NCI-H2227 (cell line): ENCODE measurements around the gene SLIT1.
"Not testable (repeated sequence)": the region's sequence is repeated elsewhere in the genome, so short reads cannot be mapped to it uniquely, and the experiment has no call there.

Experiments
- DNase-seq: peaks from one replicate; lab custom pipeline; 2025; ENCODE audit not compliant: unreplicated experiment; lab: John Stamatoyannopoulos, UW

SLIT1 gene

GRCh38 chr10:97087296-97087695, 98.5 kb downstream of the SLIT1 start:
- DNase-seq = no peak

- no peak for DNase-seq
Measured at GRCh38 chr10:97086530-97086929, 99.2 kb downstream of the SLIT1 start.

DNA sequence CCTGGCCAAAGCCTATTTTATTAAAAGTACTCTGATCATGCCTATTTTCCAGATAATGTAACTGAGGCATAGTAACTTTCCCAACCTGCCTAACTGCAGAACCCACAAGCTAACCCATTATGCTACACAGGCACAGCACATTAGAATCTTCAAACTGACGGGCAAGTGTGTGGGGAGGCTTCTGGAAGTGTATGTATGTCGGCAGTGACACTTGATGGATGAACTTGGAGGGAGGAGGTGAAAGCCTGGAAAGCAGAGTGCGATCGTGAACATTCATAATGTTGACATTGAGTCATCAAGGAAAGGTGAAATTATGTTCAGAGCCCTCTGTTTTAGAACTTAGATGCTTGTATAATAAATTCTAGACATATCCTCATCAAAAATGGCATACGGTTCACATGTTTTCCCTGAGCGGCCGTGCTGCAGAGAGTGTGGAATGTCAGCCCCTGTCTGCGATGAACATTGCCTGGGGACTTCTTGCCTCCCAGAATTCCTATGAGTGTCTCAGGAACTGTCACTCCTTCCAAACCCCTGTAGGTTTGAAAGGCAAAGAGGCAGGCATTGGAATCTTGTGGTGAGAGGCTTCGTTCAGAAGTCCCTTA, 102.4 kb downstream of the SLIT1 start:
- no peak for DNase-seq

GRCh38 chr10:97082575-97082974, 103.2 kb downstream of the SLIT1 start:
- DNase-seq = not testable (repeated sequence)

GRCh38 chr10:97081621-97082235, 104.0 kb downstream of the SLIT1 start:
- DNase-seq = no peak

GRCh38 chr10:97080051-97080776, 105.5 kb downstream of the SLIT1 start:
- no peak for DNase-seq

DNA sequence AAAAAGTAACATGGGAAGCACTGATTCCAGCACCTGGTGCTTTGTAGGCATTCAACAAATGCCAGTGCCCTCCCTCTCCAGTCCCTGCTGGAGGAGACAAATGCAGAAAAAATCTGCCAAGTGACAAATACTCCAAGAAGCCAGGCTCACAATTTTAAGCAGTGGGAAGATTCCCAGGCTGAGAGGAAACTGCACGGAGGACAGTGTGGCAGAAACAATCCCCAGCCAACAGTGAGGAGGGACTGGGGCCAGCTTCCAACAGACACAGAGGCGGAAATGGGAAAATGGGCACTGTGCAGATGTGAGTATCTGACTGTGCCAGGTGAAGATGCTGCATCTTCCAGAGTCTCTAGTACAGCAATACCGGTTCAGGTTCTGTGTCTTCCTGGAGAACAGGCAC, 106.3 kb downstream of the SLIT1 start:
- no peak for DNase-seq

- no peak for DNase-seq
Measured at GRCh38 chr10:97078938-97079445, 106.8 kb downstream of the SLIT1 start.

DNA sequence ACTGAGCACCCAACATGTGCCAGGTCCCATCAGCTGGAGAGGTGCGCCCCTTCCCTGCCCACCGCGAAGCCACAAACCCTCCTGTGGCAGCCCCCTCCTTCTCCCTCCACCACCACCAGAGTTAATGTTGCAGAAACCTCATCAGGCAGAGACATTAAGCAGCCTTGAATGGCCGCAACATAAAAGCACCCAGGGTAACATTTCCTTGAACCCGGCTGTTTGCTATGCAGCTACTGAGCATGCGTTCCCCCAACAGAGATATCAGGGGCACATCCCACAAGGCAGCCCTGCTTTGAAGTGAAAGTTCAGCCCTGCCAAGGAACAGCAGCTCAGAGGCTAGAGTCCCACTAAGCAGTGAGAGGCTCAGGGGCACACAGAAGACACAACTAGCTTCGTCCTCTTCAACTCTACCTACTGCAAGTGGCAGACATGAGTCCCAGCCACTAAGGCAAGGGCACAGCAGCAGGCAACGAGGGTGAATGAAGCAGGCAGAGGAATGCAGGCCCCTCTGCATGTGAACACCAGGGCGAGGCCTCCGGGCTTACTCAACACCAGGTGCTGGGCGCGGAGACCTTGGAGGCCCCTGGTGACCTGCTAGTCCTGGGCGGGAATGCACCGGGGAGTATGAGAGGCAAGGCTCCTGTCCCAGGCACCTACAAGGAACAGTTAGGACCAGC, 107.4 kb downstream of the SLIT1 start:
- DNase-seq = no peak

- DNase-seq = no peak
Measured at GRCh38 chr10:97076781-97077180, 109.0 kb downstream of the SLIT1 start.

GRCh38 chr10:97075961-97076525, 109.7 kb downstream of the SLIT1 start:
- DNase-seq = no peak

- DNase-seq = no peak
Measured at GRCh38 chr10:97075421-97075820, 110.3 kb downstream of the SLIT1 start.

DNA sequence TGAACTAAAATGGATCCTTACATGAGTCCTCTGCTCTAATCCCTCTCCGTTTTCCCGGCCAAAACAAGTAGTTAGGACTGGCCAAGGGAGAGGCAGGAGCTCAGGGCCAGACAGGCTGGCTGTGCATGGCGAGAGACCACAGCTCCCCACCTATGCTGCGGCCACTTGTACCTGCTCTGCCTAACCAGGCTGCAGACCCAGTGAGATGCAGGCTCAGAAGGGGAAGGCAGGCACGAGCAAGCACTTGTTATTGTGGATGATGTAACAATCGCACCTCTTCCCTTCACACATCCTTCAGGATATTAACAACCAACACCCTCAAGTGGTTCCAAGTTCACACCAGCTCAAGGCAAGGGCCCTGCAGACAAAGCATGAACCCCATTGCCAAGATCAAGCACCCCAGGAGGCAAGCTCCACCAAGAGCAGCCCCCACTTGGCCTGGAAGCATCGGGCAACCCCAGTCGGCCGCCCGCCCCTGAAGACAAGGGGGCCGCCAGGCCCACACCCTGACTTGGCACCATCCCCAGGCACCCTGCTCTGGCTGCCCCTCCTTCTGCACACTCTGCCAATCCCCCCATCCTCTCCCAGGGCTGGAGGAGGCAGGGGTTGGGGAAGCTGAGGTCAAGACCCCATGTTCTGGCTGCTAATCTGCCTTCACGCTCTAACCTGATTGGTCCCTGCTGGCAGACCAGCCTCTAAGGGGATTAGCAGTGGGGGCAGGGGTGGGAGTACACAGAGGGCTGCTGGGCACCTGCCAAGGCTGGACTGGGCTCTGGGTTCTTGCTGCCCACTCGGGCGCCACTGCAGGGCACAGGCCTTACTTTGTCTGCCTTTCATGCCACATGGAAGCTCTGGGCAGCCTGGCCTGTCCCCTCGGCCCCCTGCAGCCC, 111.3 kb downstream of the SLIT1 start:
- no peak for DNase-seq

- peak; percentile 80 for DNase-seq
Measured at GRCh38 chr10:97072851-97073665, 112.7 kb downstream of the SLIT1 start.

DNA sequence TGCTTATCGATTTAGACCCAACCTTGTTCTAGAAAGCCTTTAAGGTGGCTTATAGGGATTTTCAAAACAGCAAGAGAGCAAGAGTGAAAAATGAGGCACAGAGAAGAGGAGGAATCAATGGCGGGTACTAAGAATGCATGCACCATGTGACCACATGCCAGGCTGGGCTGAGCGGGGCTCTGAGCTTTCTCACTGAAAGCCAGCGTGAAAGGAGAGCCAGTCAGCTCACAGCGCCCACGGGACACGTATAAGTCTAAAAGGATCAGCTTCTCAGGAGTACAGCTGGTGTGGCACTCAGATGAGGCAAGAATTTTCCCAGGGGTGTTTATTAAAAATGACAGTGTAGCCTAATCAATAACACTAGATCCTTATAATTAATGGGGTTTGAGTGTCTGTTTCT, 114.3 kb downstream of the SLIT1 start:
- DNase-seq = no peak

GRCh38 chr10:97069576-97070362, 116.0 kb downstream of the SLIT1 start:
- DNase-seq = no peak

DNA sequence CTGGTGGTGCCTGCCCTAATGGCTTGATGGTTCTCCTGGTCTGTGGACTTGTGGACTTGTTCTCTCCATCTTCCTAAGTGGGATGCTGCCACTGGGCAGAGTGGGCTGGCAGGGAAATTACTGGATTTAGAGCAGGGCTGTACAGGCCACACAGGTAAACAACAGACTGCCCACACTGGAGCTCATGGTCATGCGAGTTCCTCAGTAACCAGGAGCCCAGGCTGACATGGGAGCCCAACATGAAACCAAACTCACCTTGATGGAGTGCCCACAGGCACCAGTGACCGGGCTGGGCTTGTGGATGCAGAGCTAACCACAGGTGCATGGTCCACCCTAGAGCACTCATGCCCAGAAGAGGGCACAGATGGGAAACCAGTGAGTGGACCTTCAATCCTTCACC, 116.7 kb downstream of the SLIT1 start:
- DNase-seq = no peak

DNA sequence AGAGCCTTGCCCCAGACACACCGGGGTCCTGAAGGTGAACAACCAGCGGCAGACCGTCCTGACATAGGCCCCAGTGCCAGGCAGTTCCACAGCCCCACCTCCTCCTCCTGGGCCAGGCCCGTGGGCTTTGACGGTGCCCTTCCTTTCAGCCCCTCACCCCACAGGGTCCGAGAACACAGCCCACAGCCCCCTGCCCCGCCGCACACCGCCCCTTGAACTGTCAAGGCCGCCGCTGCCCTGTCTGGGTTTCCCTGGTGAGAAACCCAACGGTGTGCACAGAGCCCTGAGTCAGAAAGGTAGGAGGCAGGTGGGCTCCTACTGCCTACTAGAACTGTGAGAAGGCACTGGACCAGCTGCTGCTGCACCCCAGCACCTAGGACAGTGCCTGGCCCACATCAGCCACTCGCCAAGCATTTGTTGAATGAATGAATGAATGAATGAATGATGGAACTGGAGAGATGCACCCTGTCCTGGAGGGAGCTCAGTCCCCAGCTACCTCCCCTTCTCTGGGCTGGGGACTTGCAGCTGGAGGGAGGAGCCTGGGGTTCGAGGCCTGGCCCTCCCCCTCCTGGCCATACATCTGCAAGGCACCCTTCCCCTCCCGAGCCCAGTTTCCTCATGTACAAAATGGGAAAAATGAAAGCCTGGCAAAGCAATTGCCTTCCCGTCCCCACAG, 117.9 kb downstream of the SLIT1 start:
- DNase-seq = no peak
